ENCODE data around the gene SLC26A2. TPM values are rescaled to one million over a fixed set of nuclear protein-coding genes. Genes with fewer than 3 reads are reported as not detected.

The SLC26A2 gene
- total and polyA plus RNA-seq, 8 donors, result 1.1 to 7.4 (median 3.6) TPM

DNA sequence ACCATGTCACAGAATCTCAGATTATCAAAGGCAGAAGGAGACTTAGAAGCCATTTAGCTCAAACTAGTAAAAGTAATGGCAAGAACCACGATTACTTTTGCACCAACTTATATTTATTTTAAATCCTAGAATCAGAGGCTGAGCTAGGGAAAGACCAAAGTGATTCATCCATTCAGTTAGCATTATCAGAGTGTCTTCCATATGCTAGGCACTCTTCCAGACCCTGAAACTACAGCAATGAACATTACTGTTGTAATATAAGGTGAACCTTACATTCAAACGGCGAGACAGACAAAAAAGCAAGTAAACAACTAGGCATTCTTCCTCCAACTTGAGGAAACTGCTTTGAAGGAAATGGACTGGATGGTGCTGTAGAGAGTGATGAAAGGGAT lies 23.9 kb upstream of the SLC26A2 start:
- H3K27ac ChIP-seq, result no peak overlapping the region
- WGBS, 2 donors, result 75 to 86% methylated on average over 3 of the region's 3 CpGs
- intact Hi-C loops (cut with DNase I), result no loop called here
- H3K27me3 ChIP-seq, result no peaks in the 10 kb centered on the region
- no peak overlapping the region for H3K4me3 ChIP-seq
- TF ChIP-seq, protein P1, sequence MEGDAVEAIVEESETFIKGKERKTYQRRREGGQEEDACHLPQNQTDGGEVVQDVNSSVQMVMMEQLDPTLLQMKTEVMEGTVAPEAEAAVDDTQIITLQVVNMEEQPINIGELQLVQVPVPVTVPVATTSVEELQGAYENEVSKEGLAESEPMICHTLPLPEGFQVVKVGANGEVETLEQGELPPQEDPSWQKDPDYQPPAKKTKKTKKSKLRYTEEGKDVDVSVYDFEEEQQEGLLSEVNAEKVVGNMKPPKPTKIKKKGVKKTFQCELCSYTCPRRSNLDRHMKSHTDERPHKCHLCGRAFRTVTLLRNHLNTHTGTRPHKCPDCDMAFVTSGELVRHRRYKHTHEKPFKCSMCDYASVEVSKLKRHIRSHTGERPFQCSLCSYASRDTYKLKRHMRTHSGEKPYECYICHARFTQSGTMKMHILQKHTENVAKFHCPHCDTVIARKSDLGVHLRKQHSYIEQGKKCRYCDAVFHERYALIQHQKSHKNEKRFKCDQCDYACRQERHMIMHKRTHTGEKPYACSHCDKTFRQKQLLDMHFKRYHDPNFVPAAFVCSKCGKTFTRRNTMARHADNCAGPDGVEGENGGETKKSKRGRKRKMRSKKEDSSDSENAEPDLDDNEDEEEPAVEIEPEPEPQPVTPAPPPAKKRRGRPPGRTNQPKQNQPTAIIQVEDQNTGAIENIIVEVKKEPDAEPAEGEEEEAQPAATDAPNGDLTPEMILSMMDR (IDR thresholded peaks at IDR 0.05), result no peak
- no peak for FAIRE-seq
- no peak for ATAC-seq
- no peaks in the 10 kb centered on the region for H3K9me3 ChIP-seq
- no peaks in the 10 kb centered on the region for H3K36me3 ChIP-seq
- H3K4me1 ChIP-seq, result peaks cover 0 to 9% (median 0%) of the 10 kb centered on the region in 3 donors
- no peak for DNase-seq

DNA sequence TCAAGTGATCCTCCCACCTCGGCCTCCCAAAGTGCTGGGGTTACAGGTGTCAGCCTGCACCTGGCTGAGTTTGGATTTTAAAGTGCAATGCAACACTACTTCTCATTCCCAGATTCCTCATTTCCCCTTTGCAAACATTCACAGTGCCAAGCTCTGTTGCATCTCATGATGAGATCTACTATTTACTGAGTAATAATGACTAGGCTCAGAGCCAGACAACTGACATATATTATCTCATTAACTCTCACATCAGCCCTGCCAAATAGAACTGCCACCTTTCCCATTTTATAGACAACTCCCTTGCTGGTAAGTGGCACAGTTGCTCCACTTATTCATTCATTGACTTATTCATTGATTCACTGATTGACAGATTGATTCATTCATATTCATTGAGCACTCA lies 22.9 kb upstream of the SLC26A2 start:
- peak in 3 of 4 donors; percentile 23 to 47 (median 24) for ATAC-seq

DNA sequence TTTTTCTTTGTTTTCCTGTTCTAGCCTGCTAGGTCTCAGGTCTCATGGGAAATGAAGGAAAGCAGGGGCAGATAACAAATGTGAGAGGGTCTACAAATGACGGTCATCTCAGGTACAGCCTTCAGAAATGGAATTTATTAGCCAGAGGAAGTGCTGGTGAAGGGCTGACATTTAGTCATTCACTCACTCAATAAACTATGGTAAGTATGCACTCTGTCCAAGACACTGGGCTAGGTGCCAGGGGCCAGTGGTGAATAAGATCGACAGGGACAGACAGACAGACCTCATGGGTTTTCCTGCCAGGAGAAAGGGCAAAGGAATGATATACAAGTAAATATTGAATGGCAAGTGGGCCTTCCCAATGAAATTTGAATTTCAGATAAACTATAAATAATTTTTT lies 22.3 kb upstream of the SLC26A2 start:
- TF ChIP-seq, protein P1 (IDR thresholded peaks at IDR 0.05), result no peak
- Histone ChIP-seq H3K36me3 (no peaks in the 10 kb centered on the region), H3K9me3 (no peaks in the 10 kb centered on the region), H3K27me3 (no peaks in the 10 kb centered on the region), H3K4me1 (peaks cover 0 to 9% (median 0%) of the 10 kb centered on the region in 3 donors), H3K4me3 (no peak overlapping the region), H3K27ac (peak overlapping the region in 1 of 4 donors; percentile 5)
- intact Hi-C loops (cut with DNase I), result no loop called here
- DNase-seq (peak in 3 of 6 donors; percentile 17 to 59 (median 37)), FAIRE-seq (no peak), ATAC-seq (peak in 1 of 4 donors; percentile 43)
- WGBS, 2 donors, result 29 to 37% methylated on average over 2 of the region's 2 CpGs

More for the DNA sequence above, 22.9 kb upstream of the SLC26A2 start:
- intact Hi-C loops (cut with DNase I), result no loop called here
- WGBS, 2 donors, result 21 to 43% methylated on average over 1 of the region's 1 CpG
- H3K27me3 ChIP-seq, result no peaks in the 10 kb centered on the region
- peaks cover 0 to 9% (median 0%) of the 10 kb centered on the region in 3 donors for H3K4me1 ChIP-seq
- no peak for FAIRE-seq
- no peaks in the 10 kb centered on the region for H3K9me3 ChIP-seq
- TF ChIP-seq, protein P1 (IDR thresholded peaks at IDR 0.05), result no peak
- no peak overlapping the region for H3K4me3 ChIP-seq
- no peak overlapping the region for H3K27ac ChIP-seq
- DNase-seq, result no peak
- H3K36me3 ChIP-seq, result no peaks in the 10 kb centered on the region

DNA sequence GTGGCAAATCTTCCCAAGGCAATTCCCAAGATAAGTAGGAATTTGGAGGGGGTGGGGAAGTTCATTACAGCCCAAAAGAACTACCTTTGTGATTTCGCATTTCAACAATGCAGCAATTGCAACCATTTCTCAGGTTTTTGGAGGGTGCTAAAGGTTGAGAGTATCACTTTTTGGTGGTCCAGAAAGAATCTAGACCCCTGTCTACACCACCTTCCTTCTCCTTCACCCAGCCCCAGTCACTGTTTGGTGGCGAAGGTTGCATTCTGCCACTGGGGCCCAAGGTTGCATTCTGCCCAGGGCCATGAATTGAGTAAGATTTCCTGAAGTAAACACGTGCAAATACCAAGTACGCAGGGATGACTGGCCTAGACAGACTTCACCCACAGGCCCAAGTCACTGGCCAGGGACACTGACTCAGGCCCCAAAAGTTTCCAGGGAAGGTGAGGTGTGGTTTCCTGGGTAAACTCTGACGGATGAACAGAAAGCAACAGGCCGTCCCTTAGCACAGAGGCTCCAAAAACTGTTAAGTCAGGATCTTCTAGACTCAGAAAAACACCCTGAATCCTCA lies 21.7 kb upstream of the SLC26A2 start:
- no peak for FAIRE-seq
- peak overlapping the region in 2 of 4 donors; percentile 1 to 48 for H3K27ac ChIP-seq
- no peaks in the 10 kb centered on the region for H3K27me3 ChIP-seq
- intact Hi-C loops (cut with DNase I), result no loop called here
- peak in 2 of 4 donors; percentile 20 to 44 for ATAC-seq
- no peaks in the 10 kb centered on the region for H3K9me3 ChIP-seq
- no peak for DNase-seq
- TF ChIP-seq, protein P1 (IDR thresholded peaks at IDR 0.05), result no peak
- 80 to 83% methylated on average over 6 of the region's 6 CpGs for WGBS, 2 donors
- H3K4me1 ChIP-seq, result peaks cover 0 to 9% (median 0%) of the 10 kb centered on the region in 3 donors
- H3K4me3 ChIP-seq, result no peak overlapping the region
- no peaks in the 10 kb centered on the region for H3K36me3 ChIP-seq

DNA sequence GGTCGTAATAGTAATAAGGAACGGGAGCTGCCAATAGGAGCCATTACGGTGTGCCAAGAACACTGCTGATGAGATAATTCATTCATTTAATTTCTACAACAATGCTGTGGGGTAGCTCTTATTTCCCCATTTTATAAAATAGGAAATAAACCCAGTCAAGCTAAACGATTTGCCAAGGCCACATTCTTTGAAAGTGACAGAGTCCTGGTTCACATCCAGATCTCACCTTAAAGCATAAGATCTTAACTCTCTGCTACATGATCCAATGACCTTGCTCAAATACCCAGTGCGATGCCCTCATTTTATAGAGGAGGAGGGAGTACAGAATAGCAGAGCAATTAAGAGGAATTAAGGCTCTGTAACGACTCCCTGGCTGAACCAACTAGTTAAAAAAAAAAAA lies 21.0 kb upstream of the SLC26A2 start:
- FAIRE-seq (no peak), DNase-seq (no peak), ATAC-seq (peak; percentile 38 to 81 (median 64))
- 48% methylated on average over 6 of the region's 6 CpGs for WGBS, 2 donors
- Histone ChIP-seq H3K4me1 (peaks cover 0 to 9% (median 0%) of the 10 kb centered on the region in 3 donors), H3K27me3 (no peaks in the 10 kb centered on the region), H3K36me3 (no peaks in the 10 kb centered on the region), H3K4me3 (no peak overlapping the region), H3K27ac (peak overlapping the region in 2 of 4 donors; percentile 1 to 48), H3K9me3 (no peaks in the 10 kb centered on the region)
- TF ChIP-seq, protein P1 (IDR thresholded peaks at IDR 0.05), result no peak
- intact Hi-C loops (cut with DNase I), result no loop called here
